ENCODE data around the gene KLK5.

Gene KLK5

GRCh38 chr19:50964266-50964665, 11.4 kb upstream of the KLK5 start:
- Histone ChIP-seq H3K4me2 (ENCODE audit: low read length) (no peak overlapping the region), H3K9ac (no peak overlapping the region), H2AFZ (no peak overlapping the region), H3K79me2 (no peaks in the 10 kb centered on the region), H3K9me3 (ENCODE audit: control insufficient read depth, low read length) (no peaks in the 10 kb centered on the region), H3K4me1 (no peaks in the 10 kb centered on the region), H3K27me3 (ENCODE audit: control insufficient read depth, insufficient read depth, low read length) (no peaks in the 10 kb centered on the region), H3K4me3 (ENCODE audit: low read depth, low read length) (no peak overlapping the region), H3K27ac (no peak overlapping the region), H3K36me3 (ENCODE audit: control insufficient read depth, insufficient read depth, low read length) (no peaks in the 10 kb centered on the region)
- no peak for TF ChIP-seq CTCF (IDR thresholded peaks at IDR 0.05)

GRCh38 chr19:50963381-50963780, 10.5 kb upstream of the KLK5 start:
- Histone ChIP-seq H3K79me2 (no peaks in the 10 kb centered on the region), H3K4me2 (ENCODE audit: low read length) (no peak overlapping the region), H3K4me1 (no peaks in the 10 kb centered on the region), H3K9ac (no peak overlapping the region), H3K9me3 (ENCODE audit: control insufficient read depth, low read length) (no peaks in the 10 kb centered on the region), H3K27ac (no peak overlapping the region), H2AFZ (no peak overlapping the region), H3K4me3 (ENCODE audit: low read depth, low read length) (no peak overlapping the region), H3K36me3 (ENCODE audit: control insufficient read depth, insufficient read depth, low read length) (no peaks in the 10 kb centered on the region), H3K27me3 (ENCODE audit: control insufficient read depth, insufficient read depth, low read length) (no peaks in the 10 kb centered on the region)
- no peak for TF ChIP-seq CTCF (IDR thresholded peaks at IDR 0.05)

GRCh38 chr19:50962245-50962644, 9.4 kb upstream of the KLK5 start:
- H3K27ac ChIP-seq = no peak overlapping the region
- no peak overlapping the region for H3K9ac ChIP-seq
- TF ChIP-seq CTCF (IDR thresholded peaks at IDR 0.05) = no peak
- no peaks in the 10 kb centered on the region for H3K9me3 ChIP-seq (ENCODE audit: control insufficient read depth, low read length)
- H3K36me3 ChIP-seq (ENCODE audit: control insufficient read depth, insufficient read depth, low read length) = no peaks in the 10 kb centered on the region
- no peak overlapping the region for H2AFZ ChIP-seq
- no peak overlapping the region for H3K4me2 ChIP-seq (ENCODE audit: low read length)
- H3K4me1 ChIP-seq = no peaks in the 10 kb centered on the region
- H3K79me2 ChIP-seq = no peaks in the 10 kb centered on the region
- no peaks in the 10 kb centered on the region for H3K27me3 ChIP-seq (ENCODE audit: control insufficient read depth, insufficient read depth, low read length)
- H3K4me3 ChIP-seq (ENCODE audit: low read depth, low read length) = no peak overlapping the region

GRCh38 chr19:50959731-50960500, 7.1 kb upstream of the KLK5 start:
- no peaks in the 10 kb centered on the region for H3K9me3 ChIP-seq (ENCODE audit: control insufficient read depth, low read length)
- H3K4me3 ChIP-seq (ENCODE audit: low read depth, low read length) = no peak overlapping the region
- H3K79me2 ChIP-seq = no peaks in the 10 kb centered on the region
- H3K27ac ChIP-seq = no peak overlapping the region
- H3K27me3 ChIP-seq (ENCODE audit: control insufficient read depth, insufficient read depth, low read length) = no peaks in the 10 kb centered on the region
- no peak overlapping the region for H3K9ac ChIP-seq
- H2AFZ ChIP-seq = no peak overlapping the region
- H3K4me1 ChIP-seq = no peaks in the 10 kb centered on the region
- no peaks in the 10 kb centered on the region for H3K36me3 ChIP-seq (ENCODE audit: control insufficient read depth, insufficient read depth, low read length)
- H3K4me2 ChIP-seq (ENCODE audit: low read length) = no peak overlapping the region
- TF ChIP-seq CTCF (IDR thresholded peaks at IDR 0.05) = no peak

GRCh38 chr19:50957587-50957986, 4.7 kb upstream of the KLK5 start:
- no peak overlapping the region for H3K4me2 ChIP-seq (ENCODE audit: low read length)
- H3K9ac ChIP-seq = no peak overlapping the region
- no peaks in the 10 kb centered on the region for H3K36me3 ChIP-seq (ENCODE audit: control insufficient read depth, insufficient read depth, low read length)
- no peak overlapping the region for H3K4me3 ChIP-seq (ENCODE audit: low read depth, low read length)
- no peak overlapping the region for H2AFZ ChIP-seq
- no peaks in the 10 kb centered on the region for H3K4me1 ChIP-seq
- H3K27me3 ChIP-seq (ENCODE audit: control insufficient read depth, insufficient read depth, low read length) = no peaks in the 10 kb centered on the region
- no peaks in the 10 kb centered on the region for H3K9me3 ChIP-seq (ENCODE audit: control insufficient read depth, low read length)
- no peaks in the 10 kb centered on the region for H3K79me2 ChIP-seq
- TF ChIP-seq CTCF (IDR thresholded peaks at IDR 0.05) = no peak
- H3K27ac ChIP-seq = no peak overlapping the region
